ENCODE results near the gene FRYL. TPM values are rescaled to one million over a fixed set of nuclear protein-coding genes. Genes with fewer than 3 reads are reported as not detected.

FRYL gene
- total RNA-seq, 1 experiment from 2014 or later, result 103 TPM

- no peaks in the 10 kb centered on the region for H3K36me3 ChIP-seq (ENCODE audit: insufficient read depth, low read length)
- H2AFZ ChIP-seq (ENCODE audit: low read length), result no peak overlapping the region
- H3K9me3 ChIP-seq (ENCODE audit: low read length), result no peaks in the 10 kb centered on the region
- H3K4me2 ChIP-seq (ENCODE audit: low read depth, low read length, poor library complexity, severe bottlenecking), result peak overlapping the region; percentile 4
- peak overlapping the region; percentile 57 for H3K27ac ChIP-seq (ENCODE audit: low read length)
- H4K20me1 ChIP-seq (ENCODE audit: insufficient read depth, low read depth, low read length), result no peaks in the 10 kb centered on the region
- no peak overlapping the region for H3K9ac ChIP-seq (ENCODE audit: low read length)
- no peaks in the 10 kb centered on the region for H3K9me2 ChIP-seq (replicated peaks; ENCODE audit: insufficient read depth, low read length)
- H3K27me3 ChIP-seq (ENCODE audit: low read length), result no peaks in the 10 kb centered on the region
- H3K4me1 ChIP-seq (ENCODE audit: low read length), result peaks cover 24% of the 10 kb centered on the region
- no peak for DNase-seq
- no peak overlapping the region for H3K4me3 ChIP-seq (ENCODE audit: low read length)
- H3K79me2 ChIP-seq (ENCODE audit: low read length), result peaks cover 82% of the 10 kb centered on the region
These were observed 144.8 kb downstream of the FRYL start for GRCh38 chr4:48635310-48635709.

DNA sequence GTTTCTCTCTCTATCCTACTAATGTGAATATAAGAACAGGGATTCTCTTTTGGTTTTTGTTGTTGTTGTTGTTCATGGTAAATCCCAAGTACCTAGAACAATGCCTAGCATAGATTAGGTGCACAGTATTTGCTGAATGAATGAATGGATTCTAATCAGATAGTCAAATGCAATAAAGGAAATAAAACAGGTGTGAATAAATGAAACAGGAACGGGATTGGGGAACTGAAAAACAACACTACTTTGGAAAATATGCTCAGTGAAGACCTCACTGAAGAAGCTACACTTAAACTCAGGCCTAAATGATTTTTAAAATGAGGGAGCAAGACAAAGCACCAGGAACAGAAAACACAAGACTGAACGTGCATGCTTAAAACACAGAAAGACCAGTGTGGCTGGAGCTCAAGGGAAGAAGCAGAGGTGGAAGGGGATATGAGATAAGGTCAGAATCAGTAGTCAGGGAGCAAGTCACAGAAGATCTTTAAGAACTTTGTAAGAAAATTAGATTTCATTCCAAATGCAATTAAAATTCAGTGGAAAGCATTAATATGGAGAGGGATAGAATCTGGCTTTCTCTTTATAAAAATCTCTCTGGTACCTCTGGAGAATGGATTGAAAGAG is 145.3 kb downstream of the FRYL start:
- H3K9me2 ChIP-seq (replicated peaks; ENCODE audit: insufficient read depth, low read length), result no peaks in the 10 kb centered on the region
- H3K4me3 ChIP-seq (ENCODE audit: low read length), result no peak overlapping the region
- no peaks in the 10 kb centered on the region for H3K9me3 ChIP-seq (ENCODE audit: low read length)
- H3K27ac ChIP-seq (ENCODE audit: low read length), result peak overlapping the region; percentile 57
- H3K27me3 ChIP-seq (ENCODE audit: low read length), result no peaks in the 10 kb centered on the region
- H4K20me1 ChIP-seq (ENCODE audit: insufficient read depth, low read depth, low read length), result no peaks in the 10 kb centered on the region
- peaks cover 82% of the 10 kb centered on the region for H3K79me2 ChIP-seq (ENCODE audit: low read length)
- no peak overlapping the region for H3K9ac ChIP-seq (ENCODE audit: low read length)
- peaks cover 24% of the 10 kb centered on the region for H3K4me1 ChIP-seq (ENCODE audit: low read length)
- no peak overlapping the region for H2AFZ ChIP-seq (ENCODE audit: low read length)
- no peak for DNase-seq
- no peaks in the 10 kb centered on the region for H3K36me3 ChIP-seq (ENCODE audit: insufficient read depth, low read length)
- peak overlapping the region; percentile 4 for H3K4me2 ChIP-seq (ENCODE audit: low read depth, low read length, poor library complexity, severe bottlenecking)

DNA sequence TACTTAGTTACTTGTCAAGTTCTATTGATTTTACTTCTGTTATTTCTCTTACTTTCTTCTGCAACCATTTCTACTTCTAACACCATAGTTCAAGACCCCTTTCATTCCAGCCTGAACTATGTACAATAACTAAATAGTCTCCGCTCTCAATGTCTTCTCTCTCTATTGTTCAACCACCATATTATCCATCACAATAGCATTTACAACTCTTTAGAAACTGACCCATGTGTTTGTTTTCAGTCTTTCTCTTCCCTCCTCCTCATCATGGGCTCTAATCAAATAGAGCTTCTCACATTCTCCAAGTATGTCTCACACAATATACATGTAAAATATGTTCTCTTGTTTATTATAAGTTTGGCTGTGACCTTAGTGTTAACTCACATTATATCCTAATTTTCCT is 146.4 kb downstream of the FRYL start:
- no peak overlapping the region for H3K27ac ChIP-seq (ENCODE audit: low read length)
- H3K9ac ChIP-seq (ENCODE audit: low read length), result no peak overlapping the region
- H2AFZ ChIP-seq (ENCODE audit: low read length), result no peak overlapping the region
- no peaks in the 10 kb centered on the region for H3K27me3 ChIP-seq (ENCODE audit: low read length)
- H3K4me3 ChIP-seq (ENCODE audit: low read length), result no peak overlapping the region
- H3K79me2 ChIP-seq (ENCODE audit: low read length), result peaks cover 81% of the 10 kb centered on the region
- H3K9me2 ChIP-seq (replicated peaks; ENCODE audit: insufficient read depth, low read length), result no peaks in the 10 kb centered on the region
- no peaks in the 10 kb centered on the region for H4K20me1 ChIP-seq (ENCODE audit: insufficient read depth, low read depth, low read length)
- H3K4me1 ChIP-seq (ENCODE audit: low read length), result peaks cover 24% of the 10 kb centered on the region
- H3K36me3 ChIP-seq (ENCODE audit: insufficient read depth, low read length), result no peaks in the 10 kb centered on the region
- H3K9me3 ChIP-seq (ENCODE audit: low read length), result no peaks in the 10 kb centered on the region
- no peak overlapping the region for H3K4me2 ChIP-seq (ENCODE audit: low read depth, low read length, poor library complexity, severe bottlenecking)
- no peak for DNase-seq

DNA sequence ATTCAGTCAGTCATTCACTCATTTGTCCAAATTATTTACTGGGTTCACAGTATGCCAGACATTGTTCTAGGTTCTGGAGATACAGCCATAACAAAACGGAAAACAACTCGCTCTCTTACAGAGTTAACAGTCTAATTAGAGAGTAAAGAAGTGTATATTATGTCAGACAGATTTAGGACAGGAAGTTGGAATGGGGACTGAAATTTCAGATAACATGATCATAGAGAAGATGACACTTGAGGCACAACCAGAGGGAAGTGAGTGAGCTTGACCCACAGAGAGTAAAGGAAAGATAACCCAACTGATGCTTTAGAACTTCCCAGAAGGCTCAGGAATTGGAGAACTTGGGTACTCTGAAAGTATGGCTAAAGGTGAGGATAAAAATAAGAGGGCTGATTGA is 150.6 kb downstream of the FRYL start:
- Histone ChIP-seq H3K27me3 (ENCODE audit: low read length) (no peaks in the 10 kb centered on the region), H3K36me3 (ENCODE audit: insufficient read depth, low read length) (no peaks in the 10 kb centered on the region), H3K4me1 (ENCODE audit: low read length) (peaks cover 5% of the 10 kb centered on the region; the same call in 1 of the 2 replicates), H4K20me1 (ENCODE audit: insufficient read depth, low read depth, low read length) (no peaks in the 10 kb centered on the region), H3K4me2 (ENCODE audit: low read depth, low read length, poor library complexity, severe bottlenecking) (no peak overlapping the region), H3K27ac (ENCODE audit: low read length) (no peak overlapping the region), H3K9me3 (ENCODE audit: low read length) (no peaks in the 10 kb centered on the region), H3K9ac (ENCODE audit: low read length) (no peak overlapping the region), H3K79me2 (ENCODE audit: low read length) (peaks cover 80% of the 10 kb centered on the region), H3K4me3 (ENCODE audit: low read length) (no peak overlapping the region), H3K9me2 (replicated peaks; ENCODE audit: insufficient read depth, low read length) (no peaks in the 10 kb centered on the region), H2AFZ (ENCODE audit: low read length) (no peak overlapping the region)
- no peak for DNase-seq

GRCh38 chr4:48623182-48623780 is 156.8 kb downstream of the FRYL start:
- Histone ChIP-seq H3K4me1 (ENCODE audit: low read length) (no peaks in the 10 kb centered on the region), H3K79me2 (ENCODE audit: low read length) (peaks cover 53% of the 10 kb centered on the region), H4K20me1 (ENCODE audit: insufficient read depth, low read depth, low read length) (no peaks in the 10 kb centered on the region), H3K4me3 (ENCODE audit: low read length) (no peak overlapping the region), H3K36me3 (ENCODE audit: insufficient read depth, low read length) (peaks cover 7% of the 10 kb centered on the region; the same call in 1 of the 2 replicates), H3K9me3 (ENCODE audit: low read length) (no peaks in the 10 kb centered on the region), H3K9ac (ENCODE audit: low read length) (no peak overlapping the region), H3K27me3 (ENCODE audit: low read length) (no peaks in the 10 kb centered on the region), H3K9me2 (replicated peaks; ENCODE audit: insufficient read depth, low read length) (no peaks in the 10 kb centered on the region), H2AFZ (ENCODE audit: low read length) (no peak overlapping the region), H3K4me2 (ENCODE audit: low read depth, low read length, poor library complexity, severe bottlenecking) (no peak overlapping the region), H3K27ac (ENCODE audit: low read length) (no peak overlapping the region)
- no peak for DNase-seq

DNA sequence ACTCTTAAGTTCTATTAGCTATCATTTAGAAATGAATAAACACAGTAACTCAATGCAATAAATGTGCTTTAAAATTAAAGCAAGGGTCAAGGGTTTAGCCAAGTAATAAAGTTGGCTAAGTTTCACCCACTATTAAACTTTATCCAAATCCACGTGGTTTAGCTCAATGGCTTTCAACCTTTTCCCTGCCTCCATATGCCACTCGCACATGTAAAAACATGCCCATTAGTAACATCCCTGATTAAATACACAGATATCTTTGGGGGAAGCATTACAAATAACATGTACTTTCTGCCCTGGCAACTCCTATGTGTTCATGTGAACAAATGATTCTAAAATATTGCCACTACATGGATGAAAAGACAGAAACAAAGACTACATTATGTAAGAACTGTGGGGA is 159.2 kb downstream of the FRYL start:
- Histone ChIP-seq H3K9me2 (replicated peaks; ENCODE audit: insufficient read depth, low read length) (no peaks in the 10 kb centered on the region), H3K4me2 (ENCODE audit: low read depth, low read length, poor library complexity, severe bottlenecking) (no peak overlapping the region)
- DNase-seq, result no peak

DNA sequence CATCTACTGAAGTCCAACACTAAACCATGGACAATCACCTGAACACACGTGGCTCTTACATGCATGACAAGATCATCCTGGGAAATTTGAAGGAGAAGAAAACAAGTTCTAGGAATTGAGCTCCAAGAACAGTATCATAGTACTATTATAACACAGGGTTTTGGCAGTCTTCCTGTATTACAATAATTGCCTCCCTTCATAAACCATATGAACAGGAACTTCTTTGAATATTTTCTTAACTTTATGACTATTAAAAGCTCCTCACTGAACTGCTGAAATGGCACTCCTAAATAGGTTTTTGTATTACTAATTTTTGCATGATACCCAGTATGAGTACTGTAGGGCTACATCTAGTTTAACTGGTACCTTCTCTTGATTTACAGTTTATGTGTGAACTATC is 160.0 kb downstream of the FRYL start:
- Histone ChIP-seq H2AFZ (ENCODE audit: low read length) (no peak overlapping the region), H3K4me1 (ENCODE audit: low read length) (no peaks in the 10 kb centered on the region), H3K27me3 (ENCODE audit: low read length) (no peaks in the 10 kb centered on the region), H3K27ac (ENCODE audit: low read length) (no peak overlapping the region), H3K9ac (ENCODE audit: low read length) (no peak overlapping the region), H3K79me2 (ENCODE audit: low read length) (peaks cover 34% of the 10 kb centered on the region), H4K20me1 (ENCODE audit: insufficient read depth, low read depth, low read length) (no peaks in the 10 kb centered on the region), H3K9me2 (replicated peaks; ENCODE audit: insufficient read depth, low read length) (no peaks in the 10 kb centered on the region), H3K4me2 (ENCODE audit: low read depth, low read length, poor library complexity, severe bottlenecking) (no peak overlapping the region), H3K9me3 (ENCODE audit: low read length) (no peaks in the 10 kb centered on the region), H3K36me3 (ENCODE audit: insufficient read depth, low read length) (peaks cover 22% of the 10 kb centered on the region), H3K4me3 (ENCODE audit: low read length) (no peak overlapping the region)
- DNase-seq, result no peak

More for the DNA sequence above, 159.2 kb downstream of the FRYL start:
- no peak overlapping the region for H3K27ac ChIP-seq (ENCODE audit: low read length)
- H2AFZ ChIP-seq (ENCODE audit: low read length), result no peak overlapping the region
- no peaks in the 10 kb centered on the region for H3K27me3 ChIP-seq (ENCODE audit: low read length)
- peaks cover 22% of the 10 kb centered on the region for H3K36me3 ChIP-seq (ENCODE audit: insufficient read depth, low read length)
- no peaks in the 10 kb centered on the region for H4K20me1 ChIP-seq (ENCODE audit: insufficient read depth, low read depth, low read length)
- no peak overlapping the region for H3K9ac ChIP-seq (ENCODE audit: low read length)
- H3K79me2 ChIP-seq (ENCODE audit: low read length), result peaks cover 38% of the 10 kb centered on the region
- H3K4me1 ChIP-seq (ENCODE audit: low read length), result no peaks in the 10 kb centered on the region
- no peak overlapping the region for H3K4me3 ChIP-seq (ENCODE audit: low read length)
- H3K9me3 ChIP-seq (ENCODE audit: low read length), result no peaks in the 10 kb centered on the region

GRCh38 chr4:48604527-48604926 is 175.6 kb downstream of the FRYL start:
- Histone ChIP-seq H3K4me1 (ENCODE audit: low read length) (peaks cover 20% of the 10 kb centered on the region), H4K20me1 (ENCODE audit: insufficient read depth, low read depth, low read length) (no peaks in the 10 kb centered on the region), H3K27ac (ENCODE audit: low read length) (no peak overlapping the region), H3K9me2 (replicated peaks; ENCODE audit: insufficient read depth, low read length) (no peaks in the 10 kb centered on the region), H3K79me2 (ENCODE audit: low read length) (peaks cover 12% of the 10 kb centered on the region; the same call in 1 of the 2 replicates), H3K36me3 (ENCODE audit: insufficient read depth, low read length) (peaks cover 13% of the 10 kb centered on the region; the same call in 1 of the 2 replicates), H2AFZ (ENCODE audit: low read length) (no peak overlapping the region), H3K4me3 (ENCODE audit: low read length) (no peak overlapping the region), H3K9me3 (ENCODE audit: low read length) (no peaks in the 10 kb centered on the region), H3K4me2 (ENCODE audit: low read depth, low read length, poor library complexity, severe bottlenecking) (no peak overlapping the region), H3K9ac (ENCODE audit: low read length) (no peak overlapping the region), H3K27me3 (ENCODE audit: low read length) (no peaks in the 10 kb centered on the region)
- DNase-seq, result no peak

Measured in Karpas-422 (cell line).